ENCODE measurements around the gene IVNS1ABP. TPM values are rescaled to one million over a fixed set of nuclear protein-coding genes. Genes with fewer than 3 reads are reported as not detected.
A peak's percentile ranks its signal among the peaks of the same experiment; 100 is the strongest.

Gene IVNS1ABP
- total and polyA plus RNA-seq, 2 of the 13 experiments (the other 11 are each of a cell fraction or from before 2014, with no cell fraction given) = 49.1 to 51.7 TPM

DNA sequence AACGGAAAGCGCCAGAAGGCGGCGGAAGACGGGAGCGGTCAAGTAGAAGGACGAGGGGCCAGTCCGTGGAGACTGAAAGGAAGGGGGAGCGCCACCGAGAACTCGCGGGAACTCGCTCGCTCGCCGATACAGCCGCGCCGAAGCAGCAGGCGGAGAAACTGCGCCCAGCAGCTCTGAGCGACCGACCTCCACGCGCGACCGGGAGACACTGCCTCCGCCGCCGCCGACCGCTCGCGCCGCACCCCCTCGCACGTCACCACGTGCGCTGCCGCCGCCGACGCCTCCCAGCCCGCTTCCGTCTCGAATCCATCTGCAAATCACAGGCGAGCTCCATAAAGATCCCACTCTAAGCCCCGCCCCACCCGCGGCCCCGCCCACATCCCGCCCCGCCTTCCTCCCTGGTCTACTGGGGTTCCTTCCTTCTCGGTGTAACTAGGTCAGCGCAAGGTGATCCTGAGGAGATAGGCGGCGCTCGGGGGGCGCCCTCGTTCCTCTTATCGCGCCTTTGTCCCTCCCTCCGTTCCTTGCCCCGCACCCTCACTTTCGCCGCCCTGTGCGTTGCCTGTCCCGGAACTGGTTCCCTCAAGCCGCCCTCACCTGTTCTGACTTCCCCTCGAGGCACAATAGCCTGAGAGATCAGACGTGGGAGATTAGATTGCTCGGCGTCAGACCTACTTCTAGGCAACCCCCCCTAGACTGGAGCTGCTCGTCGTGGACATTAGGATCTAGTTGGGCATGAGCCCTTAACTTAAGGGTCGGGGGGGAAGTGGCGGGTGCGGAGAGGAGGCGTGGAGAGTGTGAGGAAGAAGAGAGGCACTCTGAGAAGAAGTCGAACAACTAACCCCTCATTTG is at the start of gene IVNS1ABP (continued):
- TF ChIP-seq, protein P1, sequence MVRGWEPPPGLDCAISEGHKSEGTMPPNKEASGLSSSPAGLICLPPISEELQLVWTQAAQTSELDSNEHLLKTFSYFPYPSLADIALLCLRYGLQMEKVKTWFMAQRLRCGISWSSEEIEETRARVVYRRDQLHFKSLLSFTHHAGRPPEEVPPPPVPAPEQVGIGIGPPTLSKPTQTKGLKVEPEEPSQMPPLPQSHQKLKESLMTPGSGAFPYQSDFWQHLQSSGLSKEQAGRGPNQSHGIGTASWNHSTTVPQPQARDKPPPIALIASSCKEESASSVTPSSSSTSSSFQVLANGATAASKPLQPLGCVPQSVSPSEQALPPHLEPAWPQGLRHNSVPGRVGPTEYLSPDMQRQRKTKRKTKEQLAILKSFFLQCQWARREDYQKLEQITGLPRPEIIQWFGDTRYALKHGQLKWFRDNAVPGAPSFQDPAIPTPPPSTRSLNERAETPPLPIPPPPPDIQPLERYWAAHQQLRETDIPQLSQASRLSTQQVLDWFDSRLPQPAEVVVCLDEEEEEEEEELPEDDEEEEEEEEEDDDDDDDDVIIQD (CRISPR knock-in tag; IDR thresholded peaks at IDR 0.05; ENCODE audit: low read depth) = peak; percentile 47; the same call in 1 of the 2 replicates
- TF ChIP-seq MTF1 (CRISPR knock-in tag; IDR thresholded peaks at IDR 0.05) = 0 out of 2 replicates have a peak, but pooled peaks have one; percentile 24
- no peak for TF ChIP-seq ZKSCAN5 (CRISPR knock-in tag; IDR thresholded peaks at IDR 0.05)
- TF ChIP-seq PHF8 (CRISPR knock-in tag; IDR thresholded peaks at IDR 0.05) = peak; percentile 48; the same call in 1 of the 2 replicates
- no peak for TF ChIP-seq ZNF460 (CRISPR knock-in tag; IDR thresholded peaks at IDR 0.05; ENCODE audit: borderline replicate concordance)
- peak; percentile 55; the same call in 1 of the 2 replicates for TF ChIP-seq ZNF329 (CRISPR knock-in tag; IDR thresholded peaks at IDR 0.05; ENCODE audit: low read depth)
- TF ChIP-seq MIER3 (CRISPR knock-in tag; IDR thresholded peaks at IDR 0.05; ENCODE audit: borderline replicate concordance) = peak; percentile 16; the same call in 1 of the 2 replicates
- peak; percentile 92 for TF ChIP-seq MYC (CRISPR knock-in tag; IDR thresholded peaks at IDR 0.05; ENCODE audit: borderline replicate concordance)
- TF ChIP-seq ZNF773 (CRISPR knock-in tag; IDR thresholded peaks at IDR 0.05; ENCODE audit: borderline replicate concordance) = no peak
- peak; percentile 49; the same call in 1 of the 2 replicates for TF ChIP-seq RXRB (CRISPR knock-in tag; IDR thresholded peaks at IDR 0.05; ENCODE audit: borderline replicate concordance)
- peak; percentile 78 for TF ChIP-seq ZMYM4 (CRISPR knock-in tag; IDR thresholded peaks at IDR 0.05)
- TF ChIP-seq HCFC1 (IDR thresholded peaks at IDR 0.05; ENCODE audit: low read depth, low read length) = no peak
- no peak for TF ChIP-seq ZNF619 (CRISPR knock-in tag; IDR thresholded peaks at IDR 0.05)
- TF ChIP-seq FOXK1 (CRISPR knock-in tag; IDR thresholded peaks at IDR 0.05; ENCODE audit: borderline replicate concordance, low read depth) = no peak
- no peak; the same call in 1 of the 2 replicates for TF ChIP-seq ZFY (CRISPR knock-in tag; IDR thresholded peaks at IDR 0.05)
- no peak for TF ChIP-seq HNF4G (IDR thresholded peaks at IDR 0.05; ENCODE audit: borderline replicate concordance, low read depth, low read length)
- TF ChIP-seq HNF4G (CRISPR knock-in tag; IDR thresholded peaks at IDR 0.05; ENCODE audit: borderline replicate concordance, low read depth) = no peak
- peak; percentile 59; the same call in 1 of the 2 replicates for TF ChIP-seq ZNF562 (CRISPR knock-in tag; IDR thresholded peaks at IDR 0.05; ENCODE audit: borderline replicate concordance)
- TF ChIP-seq U2AF1 (optimal IDR thresholded peaks at IDR 0.05; ENCODE audit: low read depth, low read length) = peak; percentile 17
- TF ChIP-seq, protein P2, sequence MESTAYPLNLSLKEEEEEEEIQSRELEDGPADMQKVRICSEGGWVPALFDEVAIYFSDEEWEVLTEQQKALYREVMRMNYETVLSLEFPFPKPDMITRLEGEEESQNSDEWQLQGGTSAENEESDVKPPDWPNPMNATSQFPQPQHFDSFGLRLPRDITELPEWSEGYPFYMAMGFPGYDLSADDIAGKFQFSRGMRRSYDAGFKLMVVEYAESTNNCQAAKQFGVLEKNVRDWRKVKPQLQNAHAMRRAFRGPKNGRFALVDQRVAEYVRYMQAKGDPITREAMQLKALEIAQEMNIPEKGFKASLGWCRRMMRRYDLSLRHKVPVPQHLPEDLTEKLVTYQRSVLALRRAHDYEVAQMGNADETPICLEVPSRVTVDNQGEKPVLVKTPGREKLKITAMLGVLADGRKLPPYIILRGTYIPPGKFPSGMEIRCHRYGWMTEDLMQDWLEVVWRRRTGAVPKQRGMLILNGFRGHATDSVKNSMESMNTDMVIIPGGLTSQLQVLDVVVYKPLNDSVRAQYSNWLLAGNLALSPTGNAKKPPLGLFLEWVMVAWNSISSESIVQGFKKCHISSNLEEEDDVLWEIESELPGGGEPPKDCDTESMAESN (CRISPR knock-in tag; conservative IDR thresholded peaks at IDR 0.05) = peak; percentile 64; the same call in 1 of the 2 replicates
- no peak for TF ChIP-seq ZNF891 (CRISPR knock-in tag; IDR thresholded peaks at IDR 0.05)

All from HepG2 (cell line).